Nephron progenitor cell (in vitro differentiated cells): ENCODE results near the gene GCSAM.
A peak's percentile ranks its signal among the peaks of the same experiment; 100 is the strongest.

Source experiments
- DNase-seq: peaks from one replicate; pipeline ENCODE4 v3.0.0; 2021
- H3K27ac Mint-ChIP-seq: 2 replicates; pipeline ENCODE4 v1.8.0; 2021; ENCODE audit warnings: mild to moderate bottlenecking, moderate library complexity, mixed read lengths
- H3K27me3 Mint-ChIP-seq: 2 replicates; pipeline ENCODE4 v1.8.0; 2021; ENCODE audit warnings: mild to moderate bottlenecking, low read depth, mixed read lengths; ENCODE audit not compliant: poor library complexity
- H3K36me3 Mint-ChIP-seq: 2 replicates; pipeline ENCODE4 v1.8.0; 2021; ENCODE audit warnings: low read depth, mixed read lengths
- H3K4me1 Mint-ChIP-seq: 2 replicates; pipeline ENCODE4 v1.8.0; 2021; ENCODE audit warnings: mixed read lengths
- H3K4me3 Mint-ChIP-seq: 2 replicates; pipeline ENCODE4 v1.8.0; 2021; ENCODE audit warnings: mild to moderate bottlenecking, moderate library complexity, mixed read lengths
- H3K9me3 Mint-ChIP-seq: 2 replicates; pipeline ENCODE4 v1.8.0; 2021; ENCODE audit warnings: mild to moderate bottlenecking, moderate library complexity, mixed read lengths
- CTCF ChIP-seq: fragments of 200-600 bp; sonication (generic); IDR thresholded peaks from 2 replicates; pipeline ENCODE4 v1.5.0; 2021; ENCODE audit warnings: antibody characterized with exemption

The GCSAM gene

DNA sequence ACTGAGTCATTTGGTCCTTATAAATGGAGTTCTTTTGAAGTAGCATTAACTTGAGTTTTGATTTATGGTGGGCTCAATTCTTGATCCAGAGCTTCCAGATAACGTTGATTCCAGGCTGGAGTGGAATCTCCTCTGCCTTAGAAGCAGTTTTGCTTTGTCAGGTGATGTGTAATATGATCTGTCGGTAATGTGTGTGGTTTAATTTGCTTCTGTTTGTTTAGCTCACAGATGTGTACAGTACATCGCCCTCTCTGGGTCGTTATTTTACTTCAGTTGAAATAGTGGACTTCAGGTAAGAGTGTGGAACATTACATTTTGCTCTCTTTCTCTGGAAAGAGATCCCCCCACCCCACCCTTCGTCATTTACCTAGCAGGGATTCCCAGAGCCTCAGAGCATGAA is 23.7 kb downstream of the GCSAM start:
- Mint-ChIP-seq H3K4me3 (no peak overlapping the region), H3K27ac (peak overlapping the region; percentile 67), H3K27me3 (no peaks in the 10 kb centered on the region), H3K36me3 (peaks cover 90% of the 10 kb centered on the region), H3K4me1 (peaks cover 53% of the 10 kb centered on the region), H3K9me3 (no peaks in the 10 kb centered on the region)
- no peak for TF ChIP-seq CTCF
- DNase-seq = no peak

- Mint-ChIP-seq H3K27me3 (no peaks in the 10 kb centered on the region), H3K9me3 (no peaks in the 10 kb centered on the region), H3K4me1 (peaks cover 64% of the 10 kb centered on the region), H3K27ac (no peak overlapping the region), H3K36me3 (peaks cover 84% of the 10 kb centered on the region), H3K4me3 (no peak overlapping the region)
- no peak for TF ChIP-seq CTCF
- no peak for DNase-seq
These were observed 28.3 kb downstream of the GCSAM start for GRCh38 chr3:112104774-112105173.

DNA sequence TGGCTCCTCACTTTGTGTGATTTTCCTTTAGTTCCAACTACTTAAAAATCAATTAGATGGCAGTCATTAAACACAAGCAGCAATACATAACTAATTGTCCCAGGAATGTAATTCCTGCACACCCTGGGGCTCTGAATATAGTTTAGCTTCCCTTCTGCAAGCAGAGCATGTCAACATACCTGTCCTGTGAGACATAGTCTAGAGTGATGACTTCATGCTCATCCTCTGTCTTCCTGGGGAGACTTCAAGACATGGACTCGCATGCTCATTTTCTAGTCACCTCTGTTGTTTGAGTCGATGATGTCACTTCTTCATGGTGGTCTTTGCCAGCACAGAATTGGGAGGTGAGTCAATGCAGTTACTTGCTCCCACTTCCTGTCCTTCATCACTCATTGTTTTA is 31.1 kb downstream of the GCSAM start:
- no peak for TF ChIP-seq CTCF
- Mint-ChIP-seq H3K4me1 (peaks cover 62% of the 10 kb centered on the region), H3K4me3 (no peak overlapping the region), H3K36me3 (peaks cover 85% of the 10 kb centered on the region), H3K27me3 (no peaks in the 10 kb centered on the region), H3K27ac (peak overlapping the region; percentile 81), H3K9me3 (peaks cover 4% of the 10 kb centered on the region)
- no peak for DNase-seq

GRCh38 chr3:112097378-112097777 is 35.7 kb downstream of the GCSAM start:
- H3K27ac Mint-ChIP-seq = peak overlapping the region; percentile 19
- peaks cover 84% of the 10 kb centered on the region for H3K36me3 Mint-ChIP-seq

GRCh38 chr3:112096176-112096575 is 36.9 kb downstream of the GCSAM start:
- H3K9me3 Mint-ChIP-seq = peaks cover 4% of the 10 kb centered on the region
- no peak for DNase-seq
- no peak for TF ChIP-seq CTCF
- H3K27me3 Mint-ChIP-seq = no peaks in the 10 kb centered on the region
- peak overlapping the region; percentile 39 for H3K27ac Mint-ChIP-seq
- H3K4me3 Mint-ChIP-seq = no peak overlapping the region
- H3K36me3 Mint-ChIP-seq = peaks cover 72% of the 10 kb centered on the region
- peaks cover 82% of the 10 kb centered on the region for H3K4me1 Mint-ChIP-seq

More at GRCh38 chr3:112097378-112097777, 35.7 kb downstream of the GCSAM start:
- peaks cover 4% of the 10 kb centered on the region for H3K9me3 Mint-ChIP-seq
- no peaks in the 10 kb centered on the region for H3K27me3 Mint-ChIP-seq
- no peak for DNase-seq
- H3K4me3 Mint-ChIP-seq = no peak overlapping the region
- H3K4me1 Mint-ChIP-seq = peaks cover 84% of the 10 kb centered on the region
- TF ChIP-seq CTCF = no peak

DNA sequence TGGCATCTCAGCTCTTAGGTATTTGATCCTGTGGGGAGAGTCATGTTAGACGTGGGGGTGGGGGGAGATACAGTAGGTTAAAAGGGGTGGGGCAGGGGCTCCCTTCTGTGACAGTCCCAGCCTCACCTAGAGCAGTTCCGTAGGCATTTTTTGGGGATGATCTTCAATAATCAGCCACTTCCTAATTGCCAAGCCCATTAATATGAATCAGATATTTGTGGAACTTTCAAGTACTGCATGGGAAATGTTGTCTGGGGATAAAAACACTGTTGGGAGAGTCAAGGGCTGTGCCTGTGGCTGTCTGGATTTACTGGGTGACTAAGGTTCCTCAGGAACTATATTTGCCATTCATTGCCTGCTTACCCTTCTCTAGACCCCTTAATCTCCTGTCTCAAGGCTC is 37.3 kb downstream of the GCSAM start:
- TF ChIP-seq CTCF = no peak
- Mint-ChIP-seq H3K36me3 (peaks cover 71% of the 10 kb centered on the region), H3K27me3 (no peaks in the 10 kb centered on the region), H3K4me1 (peaks cover 84% of the 10 kb centered on the region), H3K4me3 (peak overlapping the region; percentile 24), H3K9me3 (peaks cover 4% of the 10 kb centered on the region), H3K27ac (peak overlapping the region; percentile 39)
- no peak for DNase-seq
